ENCODE measurements around the gene CDT1.

DNA sequence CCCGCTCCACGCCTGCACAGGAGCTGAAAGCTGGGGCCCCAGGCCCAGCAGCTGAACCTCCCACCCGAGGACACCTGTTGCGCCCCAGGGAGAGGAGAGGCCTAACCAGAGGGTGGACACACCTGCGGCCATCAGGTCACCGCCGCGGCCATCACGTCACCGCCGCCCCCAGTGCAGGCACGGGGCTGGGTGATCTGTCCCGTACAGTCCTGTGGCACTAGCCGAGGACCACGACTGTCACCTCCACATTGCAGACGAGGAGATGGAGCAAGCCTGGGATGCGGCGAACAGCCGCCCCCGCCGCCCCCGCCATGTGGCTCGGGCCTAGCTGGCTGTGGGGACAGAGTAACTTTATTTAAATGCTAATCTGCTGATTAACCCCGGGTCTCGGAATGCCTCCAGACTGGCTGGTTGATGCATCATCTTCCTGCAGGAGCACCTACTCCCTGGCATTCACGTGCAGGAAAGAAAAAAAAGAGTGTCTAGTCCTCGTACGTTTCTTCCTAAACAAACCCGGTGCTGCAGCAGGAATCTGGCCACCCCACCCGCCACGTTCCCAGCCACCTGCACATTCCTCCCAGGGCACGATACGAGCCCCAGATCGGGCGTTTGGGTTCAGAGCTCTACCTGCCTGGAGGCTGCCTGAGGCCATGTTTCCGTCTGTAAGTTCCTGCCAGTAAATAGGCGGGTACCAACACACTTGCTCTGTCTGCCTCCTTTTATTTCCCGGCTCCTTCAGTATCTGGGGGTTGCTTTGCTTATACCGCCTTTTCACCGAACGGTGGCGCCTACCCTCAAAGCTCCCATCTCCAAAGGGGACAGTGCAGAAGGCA is 48.5 kb upstream of the CDT1 start:
- TF ChIP-seq EZH2 (IDR thresholded peaks at IDR 0.05) (no peak), FOXP2 (optimal IDR thresholded peaks at IDR 0.05; ENCODE audit: control extremely low read depth, extremely low read length, insufficient read depth) (no peak)
